Upper lobe of right lung (tissue), 1 donor: ENCODE data around the gene HTRA1. TPM values are rescaled to one million over a fixed set of nuclear protein-coding genes. Genes with fewer than 3 reads are reported as not detected.

Experiments
- ATAC-seq: fragments of 200-7000 bp; cut with Tn5 transposase; one replicate; pipeline ENCODE4 v1.9.1; 2020; ENCODE audit warnings: mild to moderate bottlenecking, moderate library complexity
- DNase-seq: peaks from one replicate; pipeline ENCODE4 v3.0.0-alpha.2; 2020
- H3K27ac ChIP-seq: fragments of 200-600 bp; one replicate; pipeline ENCODE4 v1.8.0; 2022
- H3K27me3 ChIP-seq: fragments of 200-600 bp; one replicate; pipeline ENCODE4 v1.8.0; 2022; ENCODE audit warnings: mild to moderate bottlenecking
- H3K36me3 ChIP-seq: fragments of 200-600 bp; one replicate; pipeline ENCODE4 v1.8.0; 2022
- H3K4me1 ChIP-seq: fragments of 200-600 bp; one replicate; pipeline ENCODE4 v1.8.0; 2022
- H3K4me3 ChIP-seq: fragments of 200-600 bp; one replicate; pipeline ENCODE4 v1.8.0; 2022; ENCODE audit warnings: mild to moderate bottlenecking
- H3K9me3 ChIP-seq: fragments of 200-600 bp; one replicate; pipeline ENCODE4 v1.8.0; 2022
- intact Hi-C: fragments of 100-400 bp; cut with DNase I; formaldehyde crosslinking; loops from one replicate; pipeline ENCODE4 v1.11.0; 2022
- total RNA-seq: library from RNA; stranded (reverse); fragmentation: NEBNext Ultra II Directional; extraction: Animal tissue kit (Norgen Biotek cat#: 25700); gene quantifications from one replicate; pipeline ENCODE4 v1.2.1, GENCODE V29; 2021
- TF ChIP-seq, protein P1 (sequence below): fragments of 200-600 bp; IDR thresholded peaks from one replicate; pipeline ENCODE4 v1.8.0; 2022; ENCODE audit warnings: antibody characterized with exemption
- donor health status: DM: no; HTN: yes; CAD: no; lungs with severe emphysema.

The HTRA1 gene
- total RNA-seq, 1 donor from 2014 or later: 83.8 TPM

DNA sequence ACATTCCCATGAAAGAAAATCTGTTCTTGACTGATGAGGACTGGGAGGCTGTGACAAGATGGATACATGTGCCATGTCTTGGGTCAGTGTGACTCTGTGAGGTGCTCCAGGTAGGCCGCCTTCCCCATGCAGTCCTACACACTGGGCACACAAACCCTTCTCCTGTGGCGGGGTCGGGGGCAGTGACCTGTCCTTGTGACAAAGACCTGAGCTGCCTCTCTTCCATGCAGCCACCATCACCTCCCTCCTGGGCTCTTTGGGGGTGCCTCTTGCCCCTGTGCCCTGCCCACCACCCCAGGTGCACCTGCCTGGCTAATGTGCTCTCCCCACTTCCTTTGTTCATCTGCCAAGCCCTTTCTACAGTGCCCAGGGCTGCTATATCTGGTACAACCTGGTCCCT lies 63.5 kb downstream of the HTRA1 start:
- Histone ChIP-seq H3K9me3 (no peaks in the 10 kb centered on the region), H3K27ac (no peak overlapping the region), H3K4me3 (no peak overlapping the region), H3K4me1 (peaks cover 6% of the 10 kb centered on the region), H3K36me3 (no peaks in the 10 kb centered on the region), H3K27me3 (no peaks in the 10 kb centered on the region)
- ATAC-seq (no peak), DNase-seq (no peak)
- TF ChIP-seq, protein P1, sequence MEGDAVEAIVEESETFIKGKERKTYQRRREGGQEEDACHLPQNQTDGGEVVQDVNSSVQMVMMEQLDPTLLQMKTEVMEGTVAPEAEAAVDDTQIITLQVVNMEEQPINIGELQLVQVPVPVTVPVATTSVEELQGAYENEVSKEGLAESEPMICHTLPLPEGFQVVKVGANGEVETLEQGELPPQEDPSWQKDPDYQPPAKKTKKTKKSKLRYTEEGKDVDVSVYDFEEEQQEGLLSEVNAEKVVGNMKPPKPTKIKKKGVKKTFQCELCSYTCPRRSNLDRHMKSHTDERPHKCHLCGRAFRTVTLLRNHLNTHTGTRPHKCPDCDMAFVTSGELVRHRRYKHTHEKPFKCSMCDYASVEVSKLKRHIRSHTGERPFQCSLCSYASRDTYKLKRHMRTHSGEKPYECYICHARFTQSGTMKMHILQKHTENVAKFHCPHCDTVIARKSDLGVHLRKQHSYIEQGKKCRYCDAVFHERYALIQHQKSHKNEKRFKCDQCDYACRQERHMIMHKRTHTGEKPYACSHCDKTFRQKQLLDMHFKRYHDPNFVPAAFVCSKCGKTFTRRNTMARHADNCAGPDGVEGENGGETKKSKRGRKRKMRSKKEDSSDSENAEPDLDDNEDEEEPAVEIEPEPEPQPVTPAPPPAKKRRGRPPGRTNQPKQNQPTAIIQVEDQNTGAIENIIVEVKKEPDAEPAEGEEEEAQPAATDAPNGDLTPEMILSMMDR: no peak
- intact Hi-C loops: loop anchor here (5.0 kb wide), 1 partner anchor 42 kb away; no protein-coding TSS in a partner anchor

DNA sequence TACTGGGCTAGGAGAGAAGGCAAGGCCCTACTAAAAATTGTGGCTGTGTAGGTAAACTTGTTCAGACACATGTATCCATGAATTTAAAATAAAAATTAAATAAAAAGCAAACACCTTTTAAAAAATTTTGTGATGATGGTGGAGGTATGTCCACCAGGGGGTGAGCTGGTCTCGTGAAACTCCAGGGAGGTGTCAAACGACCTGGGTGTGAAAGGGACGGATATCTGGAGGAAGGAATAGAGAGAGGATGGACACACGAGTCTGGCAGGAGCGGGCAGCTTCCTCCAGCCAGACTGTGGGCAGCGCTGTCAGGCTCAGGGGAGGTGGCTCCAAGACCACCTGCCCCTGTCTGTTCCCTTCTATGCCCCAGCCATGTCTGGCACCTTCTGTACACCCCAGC lies 64.4 kb downstream of the HTRA1 start:
- no peak overlapping the region for H3K4me3 ChIP-seq
- ATAC-seq: peak; percentile 78

DNA sequence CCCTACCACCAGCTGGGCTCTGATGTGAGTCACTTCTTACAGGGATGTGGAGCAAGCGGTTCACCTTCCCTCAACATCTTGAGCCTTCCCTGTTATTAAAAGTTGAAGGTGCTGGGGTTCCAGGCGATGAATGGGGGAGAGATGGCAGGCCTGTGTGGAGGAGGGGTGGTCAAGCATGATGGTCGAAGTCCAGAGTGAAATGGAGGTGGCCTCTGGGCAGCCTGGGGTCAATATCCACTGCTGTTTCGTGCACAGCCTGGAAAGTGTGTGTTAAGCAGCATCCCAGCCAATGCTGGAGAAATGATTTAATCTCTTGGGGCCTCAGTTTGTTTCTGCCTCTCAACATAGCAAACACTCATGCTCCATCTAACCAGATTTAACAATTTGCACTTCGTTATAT lies 65.5 kb downstream of the HTRA1 start:
- DNase-seq (no peak), ATAC-seq (no peak)
- Histone ChIP-seq H3K27me3 (no peaks in the 10 kb centered on the region), H3K36me3 (no peaks in the 10 kb centered on the region), H3K27ac (no peak overlapping the region), H3K4me3 (no peak overlapping the region), H3K4me1 (peaks cover 6% of the 10 kb centered on the region), H3K9me3 (no peaks in the 10 kb centered on the region)
- TF ChIP-seq, protein P1: no peak
- intact Hi-C loops: loop anchor here (5.0 kb wide), 1 partner anchor 40 kb away; no protein-coding TSS in a partner anchor

More for the DNA sequence above, 64.4 kb downstream of the HTRA1 start:
- H3K27ac ChIP-seq: no peak overlapping the region
- H3K4me1 ChIP-seq: peaks cover 6% of the 10 kb centered on the region
- intact Hi-C loops: loop anchor here (5.0 kb wide), 1 partner anchor 42 kb away; no protein-coding TSS in a partner anchor
- TF ChIP-seq, protein P1: peak; percentile 52
- DNase-seq: no peak
- no peaks in the 10 kb centered on the region for H3K9me3 ChIP-seq
- no peaks in the 10 kb centered on the region for H3K27me3 ChIP-seq
- H3K36me3 ChIP-seq: no peaks in the 10 kb centered on the region

DNA sequence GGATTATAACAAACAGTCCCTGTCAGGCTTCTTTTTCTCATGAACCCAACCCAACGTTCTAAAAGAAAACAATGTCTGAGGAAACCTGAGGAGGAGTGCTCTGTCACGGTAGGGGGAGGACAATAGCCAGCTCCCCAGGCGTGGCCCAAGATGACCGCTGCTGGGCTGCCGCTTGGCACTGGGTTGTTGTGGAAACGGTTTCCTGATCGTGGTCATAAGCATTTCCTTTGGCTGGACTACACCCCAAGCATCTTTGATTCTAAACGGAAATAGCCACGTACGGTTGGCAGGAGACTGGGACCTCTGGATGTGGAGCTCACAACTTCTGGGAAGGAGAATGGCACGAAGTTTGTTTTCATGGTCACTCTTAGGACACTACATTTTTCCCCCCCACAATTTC lies 68.8 kb downstream of the HTRA1 start:
- TF ChIP-seq, protein P1: no peak
- ATAC-seq (peak; percentile 62), DNase-seq (no peak)
- intact Hi-C loops: no loop called here
- H3K9me3 ChIP-seq: no peaks in the 10 kb centered on the region
- peak overlapping the region; percentile 60 for H3K27ac ChIP-seq
- H3K4me1 ChIP-seq: peaks cover 6% of the 10 kb centered on the region
- H3K36me3 ChIP-seq: no peaks in the 10 kb centered on the region
- H3K4me3 ChIP-seq: no peak overlapping the region
- no peaks in the 10 kb centered on the region for H3K27me3 ChIP-seq

DNA sequence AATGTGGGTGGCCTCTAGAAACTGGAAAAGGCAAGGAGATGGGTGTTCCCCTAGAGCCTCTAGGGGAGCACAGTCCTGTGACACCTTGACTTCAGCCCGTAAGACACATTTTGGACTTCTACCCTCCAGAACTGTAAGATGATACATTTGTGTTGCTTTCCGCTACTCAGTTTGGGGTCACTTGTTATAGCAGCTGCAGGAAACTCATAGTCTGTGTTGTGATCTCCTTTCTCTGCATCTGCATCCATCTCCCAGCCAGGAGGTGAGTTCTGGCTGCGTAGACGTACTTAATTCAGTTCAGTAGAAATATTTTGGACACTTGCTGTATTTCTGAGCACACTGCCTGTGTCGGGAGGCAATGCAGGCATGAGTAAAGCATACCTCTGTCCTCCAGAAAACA lies 69.9 kb downstream of the HTRA1 start:
- no peaks in the 10 kb centered on the region for H3K36me3 ChIP-seq
- H3K27ac ChIP-seq: no peak overlapping the region
- ATAC-seq (no peak), DNase-seq (no peak)
- TF ChIP-seq, protein P1: no peak
- no peaks in the 10 kb centered on the region for H3K9me3 ChIP-seq
- no peaks in the 10 kb centered on the region for H3K27me3 ChIP-seq
- no peak overlapping the region for H3K4me3 ChIP-seq
- intact Hi-C loops: no loop called here
- H3K4me1 ChIP-seq: peaks cover 1% of the 10 kb centered on the region

DNA sequence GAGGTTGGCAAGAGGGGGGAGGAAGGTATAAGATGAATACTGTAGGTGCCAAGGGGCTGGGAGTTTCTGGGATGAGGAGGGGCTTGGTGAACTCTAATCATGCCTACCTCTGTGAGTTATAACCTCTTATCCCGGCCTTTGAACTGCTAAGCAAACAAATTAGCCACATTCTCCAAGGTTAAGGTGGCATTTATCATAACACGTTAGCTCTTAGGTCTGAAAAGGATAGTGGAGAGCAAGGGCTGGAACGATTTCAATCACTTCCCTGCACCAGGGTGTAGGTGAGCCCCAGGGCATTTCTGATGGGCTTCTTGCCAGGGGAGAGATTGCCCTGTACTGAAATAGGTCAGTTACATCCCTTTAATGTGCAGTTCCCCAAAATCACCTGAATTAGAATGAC lies 70.6 kb downstream of the HTRA1 start:
- intact Hi-C loops: no loop called here
- no peak overlapping the region for H3K4me3 ChIP-seq
- H3K27ac ChIP-seq: no peak overlapping the region
- ATAC-seq (peak; percentile 74), DNase-seq (no peak)
- H3K4me1 ChIP-seq: no peaks in the 10 kb centered on the region
- H3K36me3 ChIP-seq: no peaks in the 10 kb centered on the region
- no peaks in the 10 kb centered on the region for H3K9me3 ChIP-seq
- TF ChIP-seq, protein P1: no peak
- H3K27me3 ChIP-seq: no peaks in the 10 kb centered on the region
